NCI-H2029 (cell line): Measurements from ENCODE around the gene KCNJ14.
"Not testable (repeated sequence)": the region's sequence is repeated elsewhere in the genome, so short reads cannot be mapped to it uniquely, and the experiment has no call there.

Experiments used
- DNase-seq: peaks from one replicate; lab custom pipeline; 2025; lab: John Stamatoyannopoulos, UW

Gene KCNJ14

DNA sequence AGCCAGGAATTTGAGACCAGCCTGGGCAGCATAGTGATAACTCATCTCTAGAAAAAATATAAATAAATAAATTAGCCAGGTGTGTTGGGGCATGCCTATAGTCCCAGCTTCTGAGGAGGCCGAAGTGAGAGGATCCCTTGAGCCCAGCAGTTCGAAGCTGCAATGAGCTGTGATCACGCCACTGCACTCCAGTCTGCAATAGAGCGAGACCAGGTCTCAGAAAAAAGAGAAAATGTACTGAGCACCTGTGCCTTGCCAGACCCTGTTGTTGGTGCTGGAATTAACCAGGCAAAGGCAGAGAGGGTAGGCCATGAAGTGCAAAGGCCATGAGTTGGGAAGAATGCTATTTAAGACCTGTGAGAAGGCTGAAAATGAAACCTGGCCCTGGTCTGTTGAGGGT is 16.5 kb downstream of the KCNJ14 start:
- DNase-seq = no peak

GRCh38 chr19:48473161-48473966 is 18.0 kb downstream of the KCNJ14 start:
- no peak for DNase-seq

DNA sequence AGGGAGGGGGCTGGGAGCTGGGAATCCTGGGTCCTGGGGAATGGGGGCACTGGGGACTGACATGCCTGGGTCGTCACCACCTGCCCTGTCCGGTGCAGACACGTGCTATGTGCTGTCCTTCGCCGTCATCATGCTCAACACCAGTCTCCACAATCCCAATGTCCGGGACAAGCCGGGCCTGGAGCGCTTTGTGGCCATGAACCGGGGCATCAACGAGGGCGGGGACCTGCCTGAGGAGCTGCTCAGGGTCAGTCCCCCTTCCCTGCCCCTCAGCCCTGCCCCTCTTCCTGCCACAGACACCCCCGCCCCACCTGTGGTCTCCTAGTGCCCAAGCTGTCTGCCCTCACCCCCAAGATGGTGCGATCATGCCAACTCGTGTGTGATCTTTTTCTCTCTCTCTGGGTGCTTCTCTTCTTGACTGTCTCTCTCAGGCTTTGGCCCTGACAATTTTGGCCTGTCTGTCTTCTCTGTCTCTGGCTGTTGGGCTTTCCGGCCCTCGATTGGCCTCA is 18.8 kb downstream of the KCNJ14 start:
- DNase-seq = no peak

- no peak for DNase-seq
Observed at GRCh38 chr19:48475369-48476068, 20.1 kb downstream of the KCNJ14 start.

GRCh38 chr19:48476176-48476575 is 20.8 kb downstream of the KCNJ14 start:
- no peak for DNase-seq

DNA sequence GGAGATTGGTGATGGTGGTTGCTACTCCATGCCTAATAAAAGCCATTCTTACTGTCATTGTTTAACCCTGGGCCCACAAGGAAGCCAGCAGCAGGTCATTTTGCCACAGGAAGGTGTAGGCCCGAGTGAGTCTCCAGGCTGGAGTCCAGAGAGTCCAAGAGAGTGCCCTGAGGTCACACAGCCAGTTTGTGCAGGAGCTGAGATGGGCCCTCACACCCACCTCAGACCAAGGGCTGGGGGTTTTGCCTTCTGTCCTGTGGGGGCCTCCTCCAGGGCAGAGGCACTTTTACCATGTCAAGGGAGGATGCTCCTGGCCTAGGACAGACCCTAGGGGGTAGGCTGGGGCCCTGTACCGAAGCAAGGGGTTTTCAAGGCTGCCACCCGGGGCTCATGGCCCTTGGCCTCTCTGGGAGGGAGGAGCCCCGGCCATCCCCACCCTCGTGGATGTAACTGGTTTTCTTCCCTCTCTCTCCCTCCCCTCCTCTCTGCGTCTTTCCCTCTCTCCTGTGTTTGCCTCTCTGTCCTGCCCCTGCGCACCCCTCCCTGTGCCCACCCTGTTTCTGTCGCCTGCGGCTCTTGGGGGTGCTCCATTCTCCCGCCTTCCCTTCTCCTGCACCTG is 21.8 kb downstream of the KCNJ14 start:
- no peak for DNase-seq

GRCh38 chr19:48477698-48478338 is 22.4 kb downstream of the KCNJ14 start:
- no peak for DNase-seq

DNA sequence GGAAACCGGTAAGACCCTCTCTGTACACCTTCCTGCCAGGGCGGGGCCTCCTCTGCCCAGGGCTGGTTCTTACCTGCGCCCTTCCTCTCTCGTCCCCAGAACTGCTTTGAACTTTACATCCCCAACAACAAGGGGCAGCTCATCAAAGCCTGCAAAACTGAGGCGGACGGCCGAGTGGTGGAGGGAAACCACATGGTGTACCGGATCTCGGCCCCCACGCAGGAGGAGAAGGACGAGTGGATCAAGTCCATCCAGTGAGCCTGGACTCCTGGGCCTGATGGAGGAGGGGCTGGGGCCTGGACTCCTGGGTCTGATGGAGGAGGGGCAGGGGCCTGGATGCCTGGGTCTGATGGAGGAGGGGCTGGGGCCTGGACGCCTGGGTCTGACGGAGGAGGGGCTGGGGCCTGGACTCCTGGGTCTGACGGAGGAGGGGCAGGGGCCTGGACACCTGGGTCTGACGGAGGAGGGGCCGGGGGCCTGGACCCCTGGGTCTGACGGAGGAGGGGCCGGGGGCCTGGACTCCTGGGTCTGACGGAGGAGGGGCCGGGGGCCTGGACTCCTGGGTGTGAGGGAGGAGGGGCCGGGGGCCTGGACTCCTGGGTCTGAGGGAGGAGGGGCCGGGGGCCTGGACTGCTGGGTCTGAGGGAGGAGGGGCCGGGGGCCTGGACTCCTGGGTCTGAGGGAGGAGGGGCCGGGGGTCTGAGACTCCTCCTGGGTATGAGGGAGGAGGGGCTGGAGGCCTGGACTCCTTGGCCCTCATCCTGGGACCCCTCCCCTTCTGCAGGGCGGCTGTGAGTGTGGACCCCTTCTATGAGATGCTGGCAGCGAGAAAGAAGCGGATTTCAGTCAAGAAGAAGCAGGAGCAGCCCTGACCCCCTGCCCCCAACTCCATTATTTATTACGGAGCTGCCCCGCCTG is 23.2 kb downstream of the KCNJ14 start:
- no peak for DNase-seq

DNA sequence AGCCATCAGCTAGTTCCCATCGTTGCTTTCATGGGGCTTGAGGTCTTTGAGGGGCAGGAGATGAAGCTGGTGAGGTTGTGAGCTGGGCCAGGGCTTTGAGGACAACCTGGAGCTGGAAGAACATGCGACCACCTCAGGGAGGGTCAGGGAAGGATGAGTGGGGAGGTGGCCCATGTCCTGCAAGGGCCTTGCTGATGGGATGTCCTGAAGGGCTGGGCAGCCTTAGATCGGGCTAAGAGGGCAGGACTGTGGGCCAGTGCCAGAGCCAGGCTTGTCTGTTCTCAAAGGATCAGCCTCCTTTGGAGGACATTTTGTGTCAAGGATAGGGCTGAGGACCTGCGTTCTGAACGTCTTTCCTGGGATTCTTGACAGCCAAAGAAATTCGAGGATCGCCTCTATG is 24.3 kb downstream of the KCNJ14 start:
- DNase-seq = no peak

GRCh38 chr19:48480183-48480557 is 24.8 kb downstream of the KCNJ14 start:
- DNase-seq = no peak

DNA sequence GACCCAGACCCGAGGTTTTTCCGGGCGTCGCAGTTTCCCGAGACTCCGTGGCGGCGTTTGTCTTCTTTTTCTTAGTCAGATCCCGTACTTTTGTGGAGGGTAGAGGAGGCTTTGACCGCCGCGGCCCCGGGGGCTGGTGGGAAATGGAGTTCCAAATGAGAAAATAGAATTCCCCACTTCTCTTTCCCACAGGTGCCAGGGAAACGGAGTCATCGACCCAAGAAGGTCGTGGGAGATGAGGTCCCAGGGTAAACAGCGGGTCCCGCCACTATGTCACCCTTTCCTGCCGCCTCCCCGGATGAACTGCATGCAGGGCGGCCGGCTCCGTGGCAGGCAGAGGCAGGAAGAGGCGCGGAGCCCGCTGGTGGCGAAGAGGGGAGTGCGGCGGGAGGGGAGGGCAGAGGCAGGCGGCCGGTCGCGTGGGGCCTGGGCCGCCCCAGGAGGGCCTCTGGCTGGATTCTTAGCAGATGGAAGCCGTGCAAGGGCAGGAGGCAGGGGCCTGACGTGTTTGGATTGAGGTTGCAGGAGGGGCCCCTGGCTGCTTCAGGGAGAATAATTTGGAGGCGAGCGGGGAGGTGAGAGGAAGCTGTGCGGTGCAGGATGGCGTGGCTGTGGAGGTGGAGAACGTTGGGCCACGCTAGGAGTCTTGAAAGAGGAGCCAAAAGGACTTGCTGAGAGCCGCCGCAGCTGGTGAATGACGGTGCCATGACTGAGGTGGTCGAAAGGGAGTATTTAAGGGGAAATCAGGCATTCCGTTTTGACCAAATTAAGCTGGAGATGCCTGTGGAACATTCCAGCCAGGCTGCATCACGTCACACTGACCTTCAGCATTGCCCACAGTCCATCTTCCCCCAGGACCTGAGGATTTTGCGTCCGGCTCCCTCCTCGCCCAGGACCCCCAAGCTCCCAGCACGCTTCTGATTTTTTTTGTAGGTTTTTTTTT is 25.5 kb downstream of the KCNJ14 start:
- DNase-seq = no peak

GRCh38 chr19:48481846-48482639 is 26.7 kb downstream of the KCNJ14 start:
- peak; percentile 28 for DNase-seq

DNA sequence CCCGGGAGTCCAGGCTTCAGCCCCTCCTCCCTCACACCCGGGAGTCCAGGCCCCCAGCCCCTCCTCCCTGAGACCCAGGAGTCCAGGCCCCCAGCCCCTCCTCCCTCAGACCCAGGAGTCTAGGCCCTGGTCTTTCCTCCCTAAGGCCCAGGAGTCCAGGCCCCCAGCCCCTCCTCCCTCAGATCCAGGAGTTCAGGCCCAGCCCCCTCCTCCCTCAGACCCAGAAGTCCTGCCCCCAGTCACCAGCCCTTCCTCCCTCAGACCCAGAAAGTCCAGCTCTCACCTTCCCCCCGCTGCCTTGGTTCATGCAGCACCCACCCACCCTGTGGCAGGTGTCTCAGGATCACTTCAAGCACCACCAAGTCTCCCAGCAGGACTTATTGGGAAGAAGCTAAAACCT is 27.9 kb downstream of the KCNJ14 start:
- no peak for DNase-seq

DNA sequence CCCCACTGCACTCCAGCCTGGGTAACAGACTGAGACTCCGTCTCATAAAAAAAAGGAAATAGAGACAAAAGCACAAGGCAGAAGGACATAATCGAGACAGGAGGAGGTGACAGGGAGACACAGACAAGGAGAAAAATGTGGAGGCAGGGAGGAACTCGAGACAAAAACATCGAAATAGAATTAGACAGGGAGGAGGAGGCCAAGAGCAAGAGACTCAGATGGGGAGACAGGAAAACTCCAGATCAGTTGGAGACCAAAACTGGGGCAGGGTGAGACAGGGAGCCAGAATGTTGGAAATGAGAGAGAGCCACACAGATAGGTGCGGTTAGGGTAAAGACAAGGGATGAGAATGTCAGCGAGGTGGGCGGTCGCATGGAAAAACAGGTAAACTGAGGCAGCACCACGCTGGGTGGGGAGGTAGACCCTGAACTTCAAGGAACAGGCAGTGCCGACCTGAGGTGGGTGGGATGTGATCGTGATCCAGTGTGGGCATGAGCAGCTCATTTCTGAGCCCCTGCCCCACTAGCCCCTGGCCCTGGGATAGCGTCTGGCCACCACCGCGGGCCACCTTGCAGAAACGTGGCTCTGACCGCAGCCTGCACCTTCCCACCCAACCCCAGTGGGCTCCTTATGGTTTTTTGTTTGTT is 29.0 kb downstream of the KCNJ14 start:
- no peak for DNase-seq

DNA sequence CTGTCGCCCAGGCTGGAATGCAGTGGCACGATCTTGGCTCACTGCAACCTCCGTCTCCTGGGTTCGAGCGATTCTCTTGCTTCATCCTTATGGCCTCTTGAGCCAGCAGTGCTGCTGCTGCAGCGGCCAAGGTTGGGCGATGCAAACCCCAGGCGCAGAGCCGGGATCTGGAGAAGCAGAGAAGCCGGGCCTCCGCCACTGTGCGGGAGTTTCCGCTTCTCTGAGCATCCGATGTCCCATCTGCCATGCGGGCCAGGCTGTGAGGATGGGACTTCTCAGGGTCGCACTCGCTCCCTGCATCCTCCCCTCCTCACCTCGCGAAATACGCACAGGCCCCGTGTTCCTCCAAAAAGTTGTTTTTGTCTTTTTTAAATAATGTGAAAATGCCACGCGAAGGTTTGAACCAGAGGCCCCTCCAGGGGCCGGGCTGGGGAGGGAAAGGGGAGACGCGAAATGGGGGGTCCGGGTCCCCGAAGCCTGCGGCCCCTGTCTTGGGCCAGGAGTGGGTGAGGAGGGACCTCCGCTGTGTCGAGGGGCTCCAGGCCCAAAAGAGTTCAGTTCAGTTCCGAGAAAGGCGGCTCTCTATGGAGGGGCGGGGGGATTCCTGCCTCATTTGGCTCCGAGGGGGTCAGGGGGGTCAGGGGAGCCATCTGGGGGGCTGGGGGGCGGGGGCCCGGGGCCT is 29.7 kb downstream of the KCNJ14 start:
- no peak for DNase-seq

DNA sequence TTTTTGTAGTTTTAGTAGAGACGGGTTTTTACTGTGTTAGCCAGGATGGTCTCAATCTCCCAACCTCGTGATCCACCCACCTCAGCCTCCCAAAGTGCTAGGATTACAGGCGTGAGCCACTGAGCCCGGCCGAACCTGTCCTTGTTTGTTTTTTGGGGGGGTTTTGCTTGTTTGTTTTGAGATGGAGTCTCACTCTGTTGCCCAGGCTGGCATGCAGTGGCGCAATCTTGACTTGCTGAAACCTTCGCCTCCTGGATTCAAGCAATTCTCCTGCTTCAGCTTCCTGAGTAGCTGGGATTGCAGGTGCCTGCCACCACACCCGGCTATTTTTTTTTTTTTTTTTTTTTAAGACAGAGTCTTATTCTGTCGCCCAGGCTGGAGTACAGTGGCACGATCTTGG is 31.3 kb downstream of the KCNJ14 start:
- not testable (repeated sequence) for DNase-seq

DNA sequence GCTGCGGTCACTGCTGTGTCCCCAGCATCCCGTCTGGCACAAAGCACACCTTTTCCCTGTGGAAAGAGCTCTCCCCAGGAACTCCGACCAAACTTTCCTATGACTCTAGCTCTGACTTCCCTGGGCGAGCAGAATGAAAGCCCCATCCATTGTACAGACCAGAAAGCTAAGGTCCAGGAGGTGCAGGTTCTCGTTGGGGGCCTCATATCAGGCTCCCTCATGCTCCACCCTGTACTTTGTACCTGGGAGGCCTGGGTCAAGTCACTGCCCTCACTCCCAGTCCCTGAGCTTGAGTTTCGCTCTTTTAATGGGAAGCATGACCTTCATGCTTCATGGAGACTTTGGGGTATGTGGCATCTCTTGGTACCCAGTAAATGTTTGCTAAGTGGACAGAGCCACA is 32.2 kb downstream of the KCNJ14 start:
- DNase-seq = no peak

- DNase-seq = peak; percentile 19
Observed at GRCh38 chr19:48487948-48488347, 32.6 kb downstream of the KCNJ14 start.
